ENCODE data around the gene KLK6.

DNA sequence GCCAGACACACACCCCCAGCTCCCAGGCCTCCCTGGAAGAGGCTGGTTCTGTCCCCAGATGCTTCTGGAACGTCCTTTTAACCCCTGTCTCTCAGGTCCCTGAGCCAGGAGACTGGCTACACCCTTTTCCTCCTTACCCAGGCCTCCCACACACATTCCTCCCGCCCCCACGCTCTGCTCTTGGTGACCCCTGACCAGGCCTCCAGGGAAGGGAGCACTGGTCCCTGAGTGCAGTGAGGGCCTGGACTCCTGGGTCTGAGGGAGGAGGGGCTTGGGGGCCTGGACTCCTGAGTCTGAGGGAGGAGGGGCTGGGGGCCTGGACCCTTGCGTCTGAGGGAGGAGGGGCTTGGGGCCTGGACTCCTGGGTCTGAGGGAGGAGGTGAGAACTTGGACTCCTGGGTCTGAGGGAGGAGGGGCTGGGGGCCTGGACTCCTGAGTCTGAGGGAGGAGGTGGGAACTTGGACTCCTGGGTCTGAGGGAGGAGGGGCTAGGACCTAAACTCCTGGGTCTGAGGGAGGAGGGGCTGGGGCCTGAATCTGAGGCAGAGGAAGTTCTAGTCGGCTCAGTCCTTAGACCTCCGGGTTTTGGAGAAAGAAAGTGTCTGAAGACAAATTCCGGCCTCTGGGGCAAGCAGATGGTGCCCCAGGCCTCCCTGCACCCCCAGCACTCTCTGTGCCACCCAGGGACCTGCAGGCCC, 527 bp downstream of the KLK6 start:
- TF ChIP-seq, protein P1, sequence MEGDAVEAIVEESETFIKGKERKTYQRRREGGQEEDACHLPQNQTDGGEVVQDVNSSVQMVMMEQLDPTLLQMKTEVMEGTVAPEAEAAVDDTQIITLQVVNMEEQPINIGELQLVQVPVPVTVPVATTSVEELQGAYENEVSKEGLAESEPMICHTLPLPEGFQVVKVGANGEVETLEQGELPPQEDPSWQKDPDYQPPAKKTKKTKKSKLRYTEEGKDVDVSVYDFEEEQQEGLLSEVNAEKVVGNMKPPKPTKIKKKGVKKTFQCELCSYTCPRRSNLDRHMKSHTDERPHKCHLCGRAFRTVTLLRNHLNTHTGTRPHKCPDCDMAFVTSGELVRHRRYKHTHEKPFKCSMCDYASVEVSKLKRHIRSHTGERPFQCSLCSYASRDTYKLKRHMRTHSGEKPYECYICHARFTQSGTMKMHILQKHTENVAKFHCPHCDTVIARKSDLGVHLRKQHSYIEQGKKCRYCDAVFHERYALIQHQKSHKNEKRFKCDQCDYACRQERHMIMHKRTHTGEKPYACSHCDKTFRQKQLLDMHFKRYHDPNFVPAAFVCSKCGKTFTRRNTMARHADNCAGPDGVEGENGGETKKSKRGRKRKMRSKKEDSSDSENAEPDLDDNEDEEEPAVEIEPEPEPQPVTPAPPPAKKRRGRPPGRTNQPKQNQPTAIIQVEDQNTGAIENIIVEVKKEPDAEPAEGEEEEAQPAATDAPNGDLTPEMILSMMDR (IDR thresholded peaks at IDR 0.05): no peak
- TF ChIP-seq POLR2AphosphoS5 (IDR thresholded peaks at IDR 0.05; ENCODE audit: low read depth, low read length) (no peak), TCF7L2 (IDR thresholded peaks at IDR 0.05; ENCODE audit: low read depth, low read length) (no peak)

All from Panc1 (cell line).